Stimulated activated CD8-positive, alpha-beta memory T cell treated with anti-CD3 and anti-CD28 coated beads, Interleukin-7, amount 100 ng/mL, for 48 hours (primary cell): Measurements from ENCODE around the gene CREBBP.

ENCODE experiments used
- DNase-seq, 2 donors: peaks; one replicate each; pipeline ENCODE4 v3.0.0-alpha.2; 2020; ENCODE audit warnings: low read depth in 1 of 2; ENCODE audit errors: extremely low read depth in 1 of 2

The CREBBP gene

DNA sequence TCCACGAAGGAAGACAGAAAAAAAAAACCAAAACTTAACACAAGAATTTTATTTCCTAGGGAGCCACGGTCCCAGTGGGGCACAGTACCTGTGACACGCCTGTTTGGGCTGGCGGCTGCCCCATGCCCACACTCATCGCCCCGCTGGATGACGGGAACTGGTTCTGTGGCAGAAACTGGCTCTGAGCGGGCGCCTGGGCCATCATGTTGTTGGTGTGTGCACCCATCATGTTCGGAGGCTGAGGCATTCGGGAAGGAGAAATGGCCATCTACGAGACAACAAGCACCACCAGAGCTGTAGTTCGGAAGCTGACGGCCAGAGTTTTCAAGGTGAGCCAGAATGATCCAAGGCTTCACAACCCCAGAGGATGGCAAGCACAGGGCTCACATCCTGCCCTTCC, 106.8 kb downstream of the CREBBP start:
- DNase-seq, result no peak

DNA sequence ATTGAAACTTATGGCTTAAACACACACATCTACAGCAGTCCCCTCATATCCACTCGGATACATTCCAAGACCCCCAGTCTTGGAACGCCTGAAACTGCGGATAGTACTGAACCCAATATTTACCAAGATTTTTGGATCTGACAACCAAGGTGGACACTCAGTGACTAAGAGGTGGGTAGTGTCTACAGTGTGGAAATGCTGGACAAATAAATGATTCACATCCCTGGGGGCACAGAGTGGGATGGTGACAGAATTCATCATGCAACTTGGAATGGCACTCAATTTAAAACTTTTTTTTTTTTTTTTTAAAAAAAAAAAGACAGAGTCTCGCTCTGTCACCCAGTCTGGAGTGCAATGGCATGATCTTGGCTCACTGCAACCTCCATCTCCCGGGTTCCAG, 109.0 kb downstream of the CREBBP start:
- DNase-seq, result no peak

DNA sequence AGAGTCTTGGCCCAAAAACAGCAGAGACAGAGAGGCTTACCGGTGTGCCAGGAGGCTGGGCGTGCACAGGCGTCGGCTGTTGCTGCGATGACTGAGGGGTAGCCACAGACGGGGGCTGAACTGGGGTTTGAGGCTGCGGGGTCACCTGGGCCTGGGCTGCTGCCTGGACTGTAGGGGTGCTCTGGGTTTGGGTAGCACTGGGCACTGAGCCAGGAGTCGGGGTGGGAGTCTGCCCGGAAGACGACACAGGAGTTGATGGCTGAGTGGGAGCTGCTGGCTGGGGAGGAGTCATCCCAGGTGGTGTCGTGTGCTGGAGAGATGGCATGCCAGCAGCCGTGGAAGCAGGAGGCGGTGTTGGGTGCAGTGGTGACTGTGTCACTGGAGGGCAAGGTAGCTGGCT, 110.0 kb downstream of the CREBBP start:
- no peak for DNase-seq

DNA sequence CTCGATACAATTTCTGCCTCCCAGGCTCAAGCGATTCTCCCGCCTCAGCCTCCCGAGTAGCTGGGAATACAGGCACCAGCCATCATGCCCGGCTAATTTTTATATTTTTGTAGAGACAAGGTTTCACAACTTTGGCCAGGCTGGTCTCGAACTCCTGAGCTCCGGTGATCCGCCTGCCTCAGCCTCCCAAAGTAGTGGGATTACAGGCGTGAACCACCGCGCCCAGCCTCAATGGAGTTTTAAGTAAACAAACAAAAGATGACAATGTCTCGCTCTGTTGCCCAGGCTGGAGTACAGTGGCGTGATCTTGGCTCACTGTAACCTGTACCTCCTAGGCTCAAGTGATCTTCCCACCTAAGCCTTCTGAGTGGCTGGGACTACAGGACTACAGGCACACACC, 110.6 kb downstream of the CREBBP start:
- no peak for DNase-seq

DNA sequence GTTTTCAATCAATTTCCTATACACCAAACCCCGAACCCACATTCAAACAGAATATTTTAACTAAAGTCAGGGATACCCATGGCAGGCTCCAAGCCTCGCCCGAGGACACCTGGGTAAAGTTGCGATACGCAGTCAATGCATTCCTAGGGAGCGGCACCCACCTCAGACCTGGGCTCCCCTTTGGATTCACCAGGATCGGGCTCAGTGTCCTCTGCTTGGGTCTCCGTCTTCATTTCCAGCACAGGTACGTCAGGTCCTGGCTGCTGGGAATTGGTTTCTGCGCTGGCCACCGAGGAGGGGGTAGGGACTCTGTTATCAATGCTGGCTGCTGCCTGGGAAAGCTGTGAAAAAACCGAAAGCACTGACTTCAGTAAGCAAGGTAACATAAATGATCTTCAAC, 111.5 kb downstream of the CREBBP start:
- no peak for DNase-seq

DNA sequence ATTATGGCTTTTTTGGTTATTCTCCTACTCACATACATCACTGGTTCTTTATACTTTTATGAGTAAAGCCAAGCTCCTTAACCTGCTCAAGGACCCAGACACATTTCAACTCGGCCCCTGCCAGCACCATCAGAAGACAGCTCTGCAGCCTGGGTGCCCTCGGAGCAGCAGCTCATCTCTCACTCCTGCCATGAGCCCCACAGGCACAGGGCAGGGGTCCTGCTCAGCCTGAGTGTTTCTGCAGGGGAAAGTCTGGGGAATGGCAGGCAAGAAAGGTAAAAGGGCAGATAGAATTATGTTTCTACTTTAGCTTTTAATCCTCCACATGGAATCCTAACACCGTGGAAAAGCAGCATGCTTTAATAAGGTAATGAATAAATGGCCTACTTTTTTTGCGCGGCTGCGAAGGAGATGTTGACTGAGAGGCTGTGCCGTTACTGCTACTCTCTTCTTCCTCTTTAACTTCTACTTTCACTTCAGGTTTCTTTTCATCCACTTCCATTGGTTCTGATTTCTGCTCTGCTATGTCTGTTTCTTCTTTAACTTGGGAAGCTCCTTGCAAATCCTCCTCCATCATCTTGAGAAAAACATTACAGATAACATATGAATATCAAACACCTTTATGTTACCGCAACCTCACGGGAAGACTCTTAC, 113.1 kb downstream of the CREBBP start:
- no peak for DNase-seq

DNA sequence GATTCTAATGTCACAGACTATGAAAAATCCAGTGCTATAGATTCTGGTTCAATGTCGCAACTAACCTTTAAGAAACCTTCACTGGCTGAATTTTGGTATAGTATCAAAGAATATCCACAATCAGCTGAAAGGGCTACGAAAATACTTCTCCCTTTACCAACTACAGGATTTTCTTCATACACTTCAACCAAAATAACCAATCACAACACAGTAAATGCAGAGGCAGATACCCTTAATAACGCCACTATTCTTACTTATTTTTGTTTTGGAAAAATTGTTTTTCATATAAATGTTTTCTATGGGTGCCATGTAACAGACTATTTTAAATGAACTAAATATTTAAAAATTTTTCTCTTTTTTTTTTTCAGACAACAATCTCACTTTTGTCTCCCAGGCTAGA, 114.3 kb downstream of the CREBBP start:
- DNase-seq, result no peak

DNA sequence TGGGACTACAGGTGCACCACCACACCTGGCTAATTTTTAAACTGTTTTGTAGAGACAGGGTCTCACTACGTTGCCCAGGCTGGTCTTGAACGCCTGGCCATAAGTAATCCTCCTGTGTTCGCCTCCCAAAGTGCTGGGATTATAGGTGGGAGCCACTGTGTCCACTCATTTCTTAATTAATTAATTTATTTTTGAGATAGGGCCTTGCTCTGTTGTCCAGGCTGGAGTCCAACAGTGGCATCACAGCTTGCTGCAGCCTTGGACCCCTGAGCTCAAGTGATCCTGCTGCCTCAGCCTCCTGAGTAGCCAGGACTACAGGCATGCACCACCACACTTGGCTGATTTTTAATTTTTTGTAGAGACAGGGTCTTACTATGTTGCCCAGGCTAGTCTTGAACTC, 116.1 kb downstream of the CREBBP start:
- DNase-seq, result no peak

DNA sequence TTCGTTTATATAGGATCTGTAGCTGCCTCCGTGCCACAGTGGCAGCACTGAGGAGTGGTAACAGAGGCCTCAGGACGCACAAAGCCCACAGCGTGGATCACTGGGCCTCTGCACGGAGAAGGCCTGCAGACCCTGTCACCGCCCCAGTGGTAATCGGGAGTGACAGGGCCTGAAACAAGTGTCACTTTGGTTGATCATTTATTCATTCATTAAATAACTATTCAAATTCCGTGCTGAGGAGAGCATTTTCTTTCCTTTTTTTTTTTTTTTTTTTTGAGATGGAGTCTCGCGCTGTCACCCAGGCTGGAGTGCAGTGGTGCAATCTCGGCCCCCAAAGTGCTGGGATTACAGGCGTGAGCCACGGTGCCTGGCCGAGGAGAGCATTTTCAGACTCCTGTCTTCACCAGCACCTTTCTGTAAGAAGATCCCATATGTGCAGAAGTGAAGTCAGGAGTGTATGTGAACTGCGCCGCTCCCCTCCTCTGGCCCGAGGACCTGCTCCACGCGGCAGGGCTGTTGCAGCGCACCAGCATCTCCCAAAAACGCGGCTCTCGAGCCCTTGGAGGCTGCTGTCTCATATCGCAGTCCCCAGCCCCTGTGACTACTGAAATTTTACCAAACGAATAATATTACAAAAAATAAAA, 118.3 kb downstream of the CREBBP start:
- DNase-seq, result no peak

DNA sequence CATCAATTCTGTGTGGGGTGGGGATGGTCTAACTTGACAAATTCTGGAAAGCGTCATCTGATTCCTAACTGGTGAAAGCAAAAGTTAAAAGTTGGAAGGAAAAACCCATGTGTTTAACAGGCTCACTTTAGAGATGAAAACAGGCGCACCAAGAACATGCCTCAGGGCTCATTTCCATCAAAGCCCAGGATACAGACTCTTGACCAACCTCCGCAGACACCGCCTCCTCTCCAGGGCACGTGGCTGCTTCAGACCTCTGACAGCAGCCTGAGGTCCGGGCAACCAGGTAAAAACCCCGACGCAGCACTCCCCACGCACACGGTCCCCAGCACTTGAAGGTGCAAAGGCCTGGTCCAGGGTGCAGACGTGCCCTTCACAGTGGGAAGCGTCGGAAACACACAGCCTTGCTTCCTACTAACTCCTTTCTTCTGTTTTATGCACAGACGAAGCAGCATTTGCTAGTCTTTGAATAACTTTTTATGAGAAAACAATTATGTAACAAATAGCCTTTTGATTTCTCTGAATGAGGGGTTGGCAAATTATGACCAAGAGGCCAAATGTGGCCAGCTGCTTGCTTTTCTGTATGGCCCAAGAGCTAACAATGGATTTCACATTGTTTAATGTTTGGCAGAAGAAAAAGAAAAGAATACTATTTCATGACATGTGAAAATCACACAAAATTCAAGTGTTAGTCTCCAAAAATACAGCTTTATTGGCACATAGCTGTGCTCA, 119.0 kb downstream of the CREBBP start:
- DNase-seq, result no peak

DNA sequence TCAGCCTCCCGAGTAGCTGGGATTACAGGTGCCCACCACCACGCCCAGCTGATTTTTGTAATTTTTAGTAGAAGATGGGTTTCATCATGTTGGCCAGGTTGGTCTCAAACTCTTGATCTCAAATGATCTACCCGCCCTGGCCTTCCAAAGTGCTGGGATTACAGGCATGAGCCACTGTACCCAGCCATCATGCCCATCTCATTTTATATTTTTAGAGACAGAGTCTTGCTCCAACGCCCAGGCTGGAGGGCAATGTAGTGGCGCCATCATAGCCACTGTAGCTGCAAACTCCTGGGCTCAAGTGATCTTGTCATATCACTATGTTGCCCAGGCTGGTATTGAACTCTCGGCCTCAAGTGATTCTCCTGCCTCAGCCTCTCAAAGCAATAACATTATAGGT, 120.0 kb downstream of the CREBBP start:
- no peak for DNase-seq

DNA sequence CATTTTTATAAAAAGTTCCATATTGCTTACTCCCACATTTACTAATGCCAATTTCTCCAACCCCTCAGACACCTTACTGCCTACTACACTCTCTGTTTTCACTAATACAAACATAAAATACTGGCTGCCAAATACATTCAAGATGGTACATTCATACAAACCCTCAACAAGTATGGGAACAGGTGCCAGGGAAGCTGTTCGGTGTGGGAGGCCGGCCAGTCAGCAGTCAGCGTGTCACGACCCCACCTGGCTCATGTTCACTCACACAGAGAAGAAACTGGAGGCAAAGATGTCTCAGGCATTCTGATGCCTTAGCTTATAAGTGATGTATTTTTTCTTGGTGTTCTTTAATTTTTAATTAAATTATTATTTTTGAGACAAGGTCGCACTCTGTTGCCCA, 120.8 kb downstream of the CREBBP start:
- DNase-seq, result no peak

DNA sequence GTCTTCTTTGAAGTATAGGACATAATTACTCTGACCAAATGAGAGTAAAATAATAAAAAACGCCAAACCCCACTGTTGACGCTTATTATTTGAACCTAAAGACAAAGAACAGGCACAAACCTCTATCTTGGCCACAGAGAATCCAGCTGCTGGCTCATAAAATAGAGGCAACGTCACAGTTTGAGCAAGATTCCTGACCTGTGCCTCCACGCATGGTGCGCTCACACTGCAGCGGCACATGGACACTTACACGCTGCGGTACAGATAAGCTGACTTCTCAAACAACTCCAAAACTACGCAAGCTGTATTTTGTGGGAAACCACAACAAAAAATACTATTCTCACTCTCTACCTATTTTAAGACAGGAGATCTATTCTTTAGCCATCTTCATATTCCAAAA, 124.4 kb downstream of the CREBBP start:
- DNase-seq, result no peak

DNA sequence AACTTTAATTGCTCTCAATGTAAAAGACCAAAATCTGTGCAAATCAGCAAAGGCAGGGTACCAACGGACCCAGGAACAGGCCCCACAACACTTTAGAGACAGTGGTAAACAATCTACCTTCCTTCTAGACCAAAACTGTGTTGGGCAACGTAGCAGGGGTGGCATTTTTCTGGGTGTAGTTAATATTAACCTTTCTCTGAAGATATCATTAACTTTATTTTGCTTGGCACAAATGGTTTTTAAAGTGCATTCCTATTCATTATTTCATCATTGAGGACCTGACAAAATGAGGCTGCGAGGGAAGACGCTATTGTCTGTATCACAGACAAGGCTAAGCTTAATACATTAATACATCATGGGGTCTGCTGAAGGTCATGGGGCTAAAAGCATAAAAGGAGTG, 125.3 kb downstream of the CREBBP start:
- DNase-seq, result no peak

DNA sequence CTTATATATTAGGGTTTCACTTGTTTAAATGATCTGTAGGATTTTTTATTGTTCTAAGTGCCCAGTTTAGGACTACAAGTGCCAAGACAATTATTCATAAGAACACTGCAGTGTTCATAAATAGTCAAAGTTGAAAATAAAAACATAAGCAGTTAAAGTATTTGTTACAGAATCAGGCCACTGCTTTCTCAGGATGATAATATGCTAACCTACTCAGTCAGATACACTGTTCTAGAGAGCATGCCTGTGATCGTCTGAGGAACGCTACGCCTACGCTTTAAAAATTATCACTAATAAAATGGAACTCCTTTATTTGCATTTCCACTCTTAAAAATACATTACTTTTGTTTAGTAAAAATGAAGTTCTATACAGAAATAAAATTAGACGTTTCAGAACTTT, 125.7 kb downstream of the CREBBP start:
- DNase-seq, result no peak

DNA sequence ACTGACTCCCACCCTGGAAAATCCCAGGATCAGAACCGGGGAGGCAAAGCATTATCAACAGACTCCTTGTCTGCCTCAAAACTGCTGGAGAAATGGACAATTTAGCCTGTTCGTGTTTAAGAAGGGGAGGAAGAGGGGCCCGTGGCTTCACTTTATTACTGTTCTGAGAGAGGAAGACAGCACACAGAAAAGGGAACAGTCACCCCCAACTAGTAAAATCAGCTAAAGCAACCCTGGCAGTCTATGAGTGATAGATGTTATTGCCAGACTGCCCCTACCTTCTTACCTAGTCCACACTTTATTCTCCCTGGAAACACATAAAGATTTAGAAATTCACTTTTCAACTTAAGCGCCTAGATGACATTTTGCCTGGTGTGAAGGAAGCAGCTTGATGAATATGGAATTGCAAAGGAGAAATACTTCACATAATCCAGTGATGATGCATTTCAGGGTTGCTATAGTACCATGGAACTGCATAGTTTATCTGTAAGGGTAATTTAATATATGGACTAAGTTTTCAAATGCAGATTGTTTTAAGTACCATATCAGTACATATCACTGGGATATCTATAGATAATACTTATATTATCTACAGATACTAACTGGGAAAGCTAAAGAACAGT, 126.3 kb downstream of the CREBBP start:
- no peak for DNase-seq

DNA sequence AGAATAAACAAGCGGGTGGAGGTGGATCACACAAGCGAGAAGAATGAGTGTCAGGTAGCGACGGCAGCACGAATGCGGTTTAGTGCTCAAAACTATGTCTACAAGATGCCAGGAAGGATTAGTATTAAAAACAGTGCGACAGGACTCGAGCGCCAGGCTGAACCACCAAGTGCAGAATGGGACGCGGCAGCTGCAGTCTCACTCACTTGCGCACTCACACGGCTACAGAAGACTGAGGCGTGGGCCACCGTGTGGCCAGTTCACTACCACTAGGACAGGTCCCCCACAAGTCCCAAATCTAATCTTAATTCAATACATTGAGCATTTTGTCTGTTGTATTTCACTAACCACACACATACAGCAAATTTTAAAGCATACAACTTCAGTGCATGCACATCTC, 127.5 kb downstream of the CREBBP start:
- DNase-seq, result no peak

DNA sequence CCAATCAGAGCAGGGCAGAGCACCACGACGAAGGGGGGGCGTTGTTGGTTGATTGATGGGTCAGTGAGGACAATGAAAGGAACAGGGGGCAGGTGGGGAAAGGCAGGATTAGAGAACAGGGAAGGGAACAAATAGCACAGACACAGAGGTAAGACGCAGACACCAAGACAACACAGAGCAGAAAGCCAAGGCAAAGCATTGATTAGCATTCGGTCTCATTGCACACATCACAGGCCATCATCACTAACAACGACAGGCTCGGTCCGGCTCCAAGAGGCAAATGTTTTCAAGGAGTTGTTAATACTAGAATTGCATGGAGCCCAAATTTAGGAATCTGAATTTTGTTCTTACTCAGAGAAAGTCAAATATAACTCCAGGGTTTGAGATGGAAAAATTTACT, 128.6 kb downstream of the CREBBP start:
- DNase-seq, result no peak

DNA sequence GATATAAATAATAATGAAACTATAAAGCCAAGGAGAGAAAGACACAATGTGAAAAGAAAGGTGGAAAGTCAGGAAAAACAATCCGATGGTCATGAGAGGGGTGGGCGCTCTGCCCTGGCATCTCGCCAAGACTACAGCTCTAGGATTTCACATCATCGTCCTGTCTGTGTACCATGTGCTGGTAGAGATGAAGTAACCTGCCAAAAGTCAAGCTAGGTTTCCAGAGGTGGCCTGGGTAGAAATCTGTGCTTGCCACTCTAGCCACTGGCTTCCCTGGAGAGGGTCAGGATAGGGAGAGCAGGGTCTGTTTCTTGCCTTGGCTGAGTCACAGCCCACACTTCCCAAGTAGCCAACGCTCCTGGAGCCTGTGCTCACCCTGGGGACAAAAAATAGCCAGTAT, 132.2 kb downstream of the CREBBP start:
- DNase-seq, result no peak

DNA sequence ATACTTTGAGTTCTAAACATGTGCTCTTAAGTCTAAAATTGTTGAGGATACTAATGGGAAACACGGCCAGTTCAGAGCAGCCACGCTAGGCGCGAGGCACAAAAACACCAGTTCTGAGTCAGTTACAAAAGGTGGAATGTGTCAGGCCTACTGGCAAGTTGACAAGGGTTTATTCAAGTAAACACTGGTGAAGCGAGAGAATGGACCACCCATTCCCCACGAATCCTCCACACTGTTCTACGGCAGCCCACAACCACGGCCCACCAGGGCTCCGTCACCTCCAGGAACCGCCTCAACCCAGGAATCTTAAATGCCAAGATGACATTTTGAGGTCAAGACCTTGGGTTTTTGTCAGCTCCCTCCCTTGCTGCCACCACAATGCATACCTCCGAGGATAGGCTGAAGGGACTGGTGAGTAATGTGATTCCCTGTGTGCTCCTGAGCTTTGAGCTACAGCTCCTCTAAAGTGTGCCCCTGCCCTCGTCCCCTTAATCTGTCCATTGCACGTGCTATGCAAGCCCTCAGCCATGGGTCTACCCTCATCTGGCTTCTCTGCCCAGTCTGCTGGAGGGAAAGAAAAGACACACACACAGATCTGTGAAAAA, 134.7 kb downstream of the CREBBP start:
- DNase-seq, result no peak

DNA sequence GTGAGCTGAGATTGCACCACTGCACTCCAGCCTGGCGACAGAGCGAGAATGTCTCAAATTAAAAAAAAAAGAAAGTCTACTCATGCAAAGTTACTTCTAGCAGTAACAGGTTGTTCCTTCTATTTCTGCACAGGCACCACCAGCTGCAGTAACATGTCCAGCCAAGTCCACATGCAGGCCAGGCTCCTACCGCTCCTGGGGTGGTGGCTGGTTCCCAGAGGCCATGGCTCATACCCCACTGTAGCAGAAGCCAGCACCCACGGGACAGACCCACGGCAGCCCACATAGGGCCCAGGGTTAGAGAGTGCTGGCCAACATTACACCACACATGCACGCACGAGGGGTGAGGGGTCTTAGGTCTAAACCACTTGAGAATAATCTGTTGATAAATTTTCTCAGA, 136.5 kb downstream of the CREBBP start:
- no peak for DNase-seq

DNA sequence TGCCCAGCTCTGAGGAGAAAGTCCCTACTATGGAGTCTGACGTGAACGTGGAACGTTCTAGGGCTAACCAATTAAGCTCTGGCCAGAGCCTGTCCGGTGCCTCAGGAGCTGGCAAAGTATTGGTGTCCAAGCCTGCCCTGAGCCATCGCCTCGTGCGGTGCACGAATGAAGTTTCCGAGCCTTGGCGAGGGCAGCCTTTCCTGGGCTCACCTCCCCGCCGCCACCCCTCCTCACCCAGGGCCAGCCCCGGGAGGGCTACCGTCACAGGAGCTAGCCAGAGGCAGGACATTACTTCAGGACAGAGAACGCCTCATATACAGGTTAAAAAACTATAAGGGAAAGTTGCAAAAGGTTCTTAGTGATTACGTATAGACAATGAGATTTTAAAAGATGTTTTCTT, 139.6 kb downstream of the CREBBP start:
- DNase-seq, result no peak
